ENCODE data around the gene ACTL6A.

DNA sequence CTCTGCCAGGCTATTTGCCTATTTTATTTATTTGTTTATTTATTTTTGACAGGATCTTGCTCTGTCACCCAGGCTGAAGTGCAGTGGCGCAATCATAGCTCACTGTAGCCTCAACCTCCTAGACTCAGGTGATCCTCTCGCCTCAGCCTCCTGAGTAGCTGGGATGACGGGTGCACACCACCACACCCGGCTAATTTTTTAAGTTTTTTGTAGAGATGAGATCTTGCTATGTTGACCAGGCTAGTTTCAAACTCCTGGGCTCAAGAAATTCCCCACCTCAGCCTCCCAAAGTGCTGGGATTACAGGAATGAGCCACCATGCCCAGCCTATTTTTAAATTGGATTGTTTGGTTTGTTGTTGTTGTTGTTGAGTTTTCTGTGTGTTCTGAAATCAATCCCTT, 47.3 kb downstream of the ACTL6A start:
- TF ChIP-seq SUZ12 (IDR thresholded peaks at IDR 0.05; ENCODE audit: extremely low read depth, insufficient read depth, insufficient read length) (no peak), YY1 (IDR thresholded peaks at IDR 0.05; ENCODE audit: insufficient read depth, insufficient read length) (no peak), ZNF274 (IDR thresholded peaks at IDR 0.05; ENCODE audit: low read depth, low read length) (no peak)
